HG02852 (cell line): ENCODE results near the gene OSBPL6.
"Not testable (repeated sequence)": the region's sequence is repeated elsewhere in the genome, so short reads cannot be mapped to it uniquely, and the experiment has no call there.

Experiments
- ATAC-seq: cut with Tn5 transposase; IDR thresholded peaks from one replicate; pipeline ENCODE4 v1.9.1; 2021; ENCODE audit warnings: mild to moderate bottlenecking, moderate library complexity; ENCODE audit not compliant: unreplicated experiment

Gene OSBPL6

DNA sequence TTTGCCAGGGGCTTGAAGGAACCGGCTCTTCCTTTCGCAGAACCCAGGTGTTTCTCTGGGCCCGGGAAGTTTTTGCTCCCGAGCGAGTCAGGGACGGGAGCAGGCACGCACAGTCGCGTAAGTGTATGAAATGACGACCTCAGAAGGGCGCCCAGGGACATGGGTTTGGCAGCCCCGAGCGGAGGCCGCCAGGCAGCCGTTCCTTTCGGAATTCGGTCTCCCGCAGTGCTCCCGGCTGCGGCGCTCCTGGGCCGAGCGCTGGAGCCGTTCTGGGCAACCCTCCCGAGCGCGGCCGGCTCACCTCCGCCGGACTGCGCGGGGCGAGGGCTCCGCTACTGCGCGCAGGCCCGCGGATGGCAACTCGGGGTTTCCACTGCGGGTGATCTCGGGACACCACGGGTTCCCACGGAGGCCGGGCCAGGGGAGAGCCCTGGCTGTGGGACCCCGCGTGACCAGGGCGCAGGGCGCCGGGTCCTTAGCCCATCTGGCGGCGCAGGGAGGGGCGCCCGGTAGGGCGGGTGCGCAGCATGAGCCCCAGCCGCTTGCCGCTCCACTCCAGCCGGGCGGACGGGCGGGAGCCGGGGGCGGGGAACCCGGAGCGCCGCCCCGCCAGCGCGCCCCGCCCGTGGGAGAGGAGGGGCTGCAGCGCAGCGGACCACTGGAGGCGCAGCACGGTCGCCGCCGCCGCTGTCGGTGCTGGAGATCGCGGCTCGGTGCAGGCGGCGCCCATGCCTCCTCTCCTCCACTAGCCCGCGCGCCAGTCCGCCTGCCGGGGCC, at the start of gene OSBPL6:
Gene OSBPL6, plus strand, starts transcription at position 690 of the 777 bp plus-strand sequence. CDS start 111,673 bp downstream, outside the sequence.
- peak; percentile 91 for ATAC-seq

DNA sequence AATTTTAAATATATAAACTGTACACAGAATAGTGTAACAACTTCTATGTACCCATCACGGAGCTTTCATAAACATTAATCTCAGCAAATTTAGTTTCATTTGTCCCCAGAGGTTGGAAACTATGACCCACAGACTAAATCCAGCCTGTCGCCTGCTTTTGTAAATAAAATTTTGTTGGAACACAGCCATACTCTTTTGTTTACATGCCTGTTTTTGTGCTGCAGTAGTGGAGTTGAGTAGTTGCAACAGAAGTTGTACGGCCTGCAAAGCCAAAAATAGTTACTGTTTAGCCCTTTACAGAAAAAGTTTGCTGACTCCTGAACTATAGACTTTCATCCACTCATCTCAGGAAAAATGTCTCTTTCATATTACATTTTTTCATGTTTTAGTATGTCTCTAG, 42.3 kb upstream of the OSBPL6 start:
- ATAC-seq, result no peak

DNA sequence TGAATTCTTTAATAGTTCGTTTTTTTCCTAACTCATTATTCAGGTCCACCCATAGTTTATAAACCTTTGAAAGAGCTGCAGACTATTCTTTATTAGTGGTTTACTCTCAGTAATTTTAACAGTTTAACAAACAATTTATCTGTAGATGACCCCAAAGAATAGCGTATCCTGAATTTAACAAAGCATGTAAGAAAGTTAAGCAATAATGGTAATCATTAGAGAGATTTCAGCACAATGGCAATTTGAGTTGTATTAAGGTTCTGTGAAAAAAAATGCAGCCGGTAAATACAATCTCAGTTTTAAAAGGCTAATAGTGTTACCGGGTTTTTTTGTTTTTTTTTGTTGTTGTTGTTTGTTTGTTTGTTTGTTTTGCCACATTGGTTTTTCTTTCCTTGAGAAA, 41.8 kb upstream of the OSBPL6 start:
- ATAC-seq, result no peak

DNA sequence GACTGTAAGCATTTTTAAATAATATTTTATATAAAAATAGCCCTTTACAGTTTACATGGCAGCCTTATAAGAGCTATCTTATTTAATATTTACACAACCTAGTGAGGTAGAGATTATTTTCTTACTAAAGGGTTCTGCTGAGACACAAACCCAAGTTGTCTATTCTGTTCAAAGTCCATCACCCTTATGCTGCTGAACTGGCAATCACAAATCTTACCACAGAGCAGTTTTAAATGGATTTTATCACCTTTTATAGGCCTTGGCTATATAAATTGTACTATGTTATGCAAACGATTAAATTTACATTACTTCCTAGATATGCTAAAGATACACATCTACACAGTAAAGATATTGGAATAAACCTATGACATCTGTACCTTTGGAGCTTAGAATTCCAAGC, 41.3 kb upstream of the OSBPL6 start:
- ATAC-seq, result no peak

DNA sequence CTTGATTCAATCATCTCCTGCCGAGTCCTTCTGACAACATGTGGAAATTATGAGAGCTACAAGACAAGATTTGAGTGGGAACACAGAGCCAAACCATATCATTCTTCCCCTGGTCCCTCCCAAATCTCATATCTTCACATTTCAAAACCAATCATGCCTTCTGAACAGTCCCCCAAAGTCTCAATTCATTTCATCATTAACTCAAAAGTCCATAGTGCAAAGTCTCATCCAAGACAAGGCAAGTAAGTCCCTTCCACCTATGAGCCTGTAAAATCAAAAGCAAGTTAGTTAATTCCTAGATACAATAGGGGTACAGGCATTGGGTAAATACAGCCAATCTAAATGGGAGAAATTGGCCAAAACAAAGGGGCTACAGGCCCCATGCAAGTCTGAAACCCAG, 40.4 kb upstream of the OSBPL6 start:
- not testable (repeated sequence) for ATAC-seq

DNA sequence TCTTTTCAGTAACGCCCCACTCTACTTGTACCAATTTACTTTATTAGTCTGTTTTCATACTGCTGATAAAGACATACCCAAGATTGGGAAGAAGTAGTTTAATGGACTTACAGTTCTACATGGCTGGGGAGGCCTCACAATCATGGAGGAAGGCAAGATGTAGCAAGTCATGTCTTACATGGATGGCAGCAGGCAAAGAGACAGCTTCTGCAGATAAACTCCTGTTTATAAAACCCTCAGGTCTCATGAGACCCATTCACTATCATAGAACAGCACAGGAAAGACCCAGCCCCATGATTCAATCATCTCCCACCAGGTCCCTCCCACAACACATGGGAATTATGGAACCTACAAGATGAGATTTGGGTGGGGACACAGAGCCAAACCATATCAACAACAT, 38.8 kb upstream of the OSBPL6 start:
- no peak for ATAC-seq

DNA sequence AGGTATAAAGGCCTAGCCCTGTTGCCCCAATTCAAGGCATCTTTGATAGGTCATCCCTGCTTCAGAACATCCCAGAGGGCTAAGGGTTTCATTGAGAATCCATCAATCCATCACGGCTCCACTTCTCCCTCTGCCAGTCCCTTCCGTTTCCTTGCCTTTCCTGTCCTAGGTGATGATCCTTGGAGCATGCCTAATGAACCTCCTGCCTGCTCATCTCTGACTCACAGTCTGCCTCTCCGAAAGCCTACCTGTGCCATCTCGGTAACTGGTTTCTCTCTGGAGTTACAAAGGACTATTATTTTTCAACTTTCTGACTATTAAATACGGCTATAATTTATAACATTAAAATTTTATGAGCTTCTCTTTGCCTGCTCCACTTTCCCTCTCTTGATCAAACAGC, 36.7 kb upstream of the OSBPL6 start:
- ATAC-seq, result no peak

DNA sequence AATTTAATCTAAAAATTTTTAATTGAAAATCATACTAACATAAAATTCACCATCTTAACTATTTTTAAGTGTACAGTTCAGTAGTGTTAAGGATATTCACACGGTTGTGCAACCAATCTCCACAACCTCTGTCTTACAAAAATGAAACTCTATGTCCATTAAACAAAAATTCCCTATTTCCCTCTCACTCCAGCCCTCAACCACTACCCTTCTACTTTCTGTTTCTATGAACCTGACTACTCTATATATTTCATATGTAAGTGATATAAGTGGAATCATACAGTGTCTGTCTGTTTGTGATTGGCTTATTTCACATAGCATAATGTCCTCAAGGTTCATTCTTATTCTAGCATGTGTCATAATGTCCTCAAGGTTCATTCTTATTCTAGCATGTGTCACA, 34.3 kb upstream of the OSBPL6 start:
- ATAC-seq, result no peak

DNA sequence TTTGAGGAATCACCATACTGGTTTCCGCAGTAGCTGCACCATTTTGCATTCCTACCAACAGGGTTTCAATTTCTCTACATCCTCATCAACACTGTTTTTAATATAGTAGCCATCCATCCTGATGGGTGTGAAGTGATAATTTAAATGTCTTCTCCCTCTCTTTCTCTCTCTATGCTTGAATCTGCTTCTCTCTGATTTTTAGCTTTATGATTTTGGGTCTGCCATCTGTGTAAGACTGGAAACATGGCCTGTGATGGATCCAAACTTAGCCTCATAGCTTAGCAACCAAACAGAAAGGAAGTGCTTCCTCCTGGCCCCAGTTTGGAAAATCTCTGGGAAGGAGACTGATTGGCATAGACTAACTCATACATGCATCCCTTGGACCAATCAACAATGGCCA, 33.7 kb upstream of the OSBPL6 start:
- no peak for ATAC-seq

DNA sequence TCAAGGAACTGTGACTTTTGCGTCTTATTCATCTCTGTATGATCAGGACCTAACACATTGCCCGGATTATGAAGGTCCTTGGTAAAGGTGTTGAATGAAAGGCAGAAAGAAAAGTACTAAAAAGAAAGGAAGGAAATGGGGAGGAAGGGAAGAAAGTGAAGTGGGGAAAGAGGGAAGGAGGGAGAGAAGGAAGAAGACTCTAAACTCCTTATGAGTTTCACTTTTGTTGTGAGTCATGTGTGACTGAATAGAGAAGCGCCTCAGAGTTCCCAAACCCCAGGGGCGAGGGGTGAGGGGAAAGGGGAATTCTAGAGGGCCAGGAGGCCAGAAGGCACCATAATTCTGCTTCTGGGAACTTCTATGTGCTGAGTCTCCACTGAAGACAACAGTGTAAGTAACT, 30.9 kb upstream of the OSBPL6 start:
- no peak for ATAC-seq

DNA sequence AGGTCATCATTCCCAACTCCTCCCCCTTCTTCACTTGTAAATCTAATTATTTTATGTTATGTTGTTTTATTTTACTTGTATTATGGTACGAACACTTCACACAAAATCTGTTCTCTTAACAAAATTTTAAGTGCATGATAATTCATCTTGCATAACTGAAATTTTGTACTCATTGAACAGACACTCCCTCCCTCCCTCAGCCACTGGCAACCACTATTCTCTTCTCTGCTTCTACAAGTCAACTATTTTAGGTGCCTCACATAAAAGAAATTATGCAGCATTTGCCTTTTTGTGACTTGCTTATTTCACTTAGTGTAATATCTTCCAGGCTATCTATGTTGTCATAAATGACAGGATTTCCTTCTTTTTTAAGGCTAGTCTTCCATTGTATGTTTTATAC, 30.4 kb upstream of the OSBPL6 start:
- ATAC-seq, result no peak

DNA sequence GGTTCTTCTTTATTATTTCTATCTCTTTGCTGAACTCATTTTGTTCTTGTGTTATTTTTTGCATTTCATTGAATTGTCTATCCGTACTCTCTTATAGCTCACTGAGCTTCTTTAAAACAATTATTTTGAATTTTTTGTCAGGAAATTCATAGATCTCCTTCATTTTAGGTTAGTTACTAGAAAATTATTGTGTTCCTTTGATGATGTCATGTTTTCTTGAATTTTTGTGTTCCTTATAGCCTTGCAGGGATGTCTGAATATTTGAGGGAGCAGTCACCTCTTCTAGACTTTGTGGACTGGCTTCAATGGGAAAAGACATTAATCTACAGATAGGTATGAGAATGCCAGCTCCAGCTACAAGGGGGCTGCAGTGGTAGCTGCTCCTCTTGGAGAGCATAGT, 20.7 kb upstream of the OSBPL6 start:
- no peak for ATAC-seq

DNA sequence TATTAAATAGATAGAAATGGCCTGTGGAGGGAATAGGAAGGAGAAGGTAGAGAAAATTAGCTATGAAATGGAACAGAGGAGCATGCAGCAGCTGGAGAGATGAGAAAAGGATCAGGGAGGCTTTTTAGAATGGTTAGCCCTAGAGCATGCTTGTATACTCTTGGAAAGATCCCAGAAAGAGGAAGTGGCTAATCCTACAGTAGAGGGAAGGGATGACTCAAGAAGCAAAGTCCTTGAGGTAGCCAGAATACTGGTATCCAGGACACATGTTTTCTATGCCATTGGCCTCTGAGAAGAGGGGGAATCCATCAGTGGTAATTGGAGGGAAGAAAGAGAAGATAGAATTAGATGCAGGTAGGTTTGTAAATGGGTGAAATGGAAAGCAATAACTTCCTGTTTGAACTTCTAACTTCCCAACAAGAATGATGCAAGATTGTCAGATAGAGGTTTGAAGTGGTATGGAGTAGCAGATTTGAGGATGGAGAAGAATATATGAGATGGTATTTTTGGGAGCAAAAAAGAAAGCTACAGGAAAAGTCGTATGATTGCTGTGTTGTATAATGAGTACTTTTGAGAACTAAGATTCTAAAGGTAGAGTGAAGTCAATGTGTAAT, 17.1 kb upstream of the OSBPL6 start:
- ATAC-seq, result no peak

DNA sequence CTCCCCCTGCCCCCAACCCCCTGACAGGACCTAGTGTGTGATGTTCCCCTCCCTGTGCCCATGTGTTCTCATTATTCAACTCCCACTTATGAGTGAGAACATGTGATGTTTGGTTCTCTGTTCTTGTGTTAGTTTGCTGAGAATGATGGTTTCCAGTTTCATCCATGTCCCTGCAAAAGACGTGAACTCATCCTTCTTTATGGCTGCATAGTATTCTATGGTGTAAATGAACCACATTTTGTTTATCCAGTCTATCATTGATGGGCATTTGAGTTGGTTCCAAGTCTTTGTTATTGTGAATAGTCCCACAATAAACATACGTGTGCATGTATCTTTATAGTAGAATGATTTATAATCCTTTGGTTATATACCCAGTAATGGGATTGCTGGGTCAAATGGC, 13.7 kb upstream of the OSBPL6 start:
- ATAC-seq, result not testable (repeated sequence)

DNA sequence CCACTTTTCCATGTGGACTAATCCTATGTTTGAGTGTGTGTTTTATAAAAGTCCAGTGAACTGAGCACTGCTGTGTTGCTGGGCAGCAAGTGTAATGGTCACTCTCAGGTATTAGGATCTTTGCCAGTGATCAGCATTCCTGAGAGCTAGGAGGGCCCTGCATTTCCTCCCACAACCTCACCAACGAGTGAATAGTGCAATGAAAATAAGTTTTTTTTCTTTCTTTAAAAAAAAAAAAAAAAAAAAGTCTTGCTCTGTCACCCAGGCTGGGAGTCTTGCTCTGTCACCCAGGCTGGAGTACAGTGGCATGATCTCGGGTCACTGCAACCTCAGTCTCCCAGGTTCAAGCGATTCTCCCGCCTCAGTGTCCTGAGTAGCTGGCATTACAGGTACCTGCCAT, 6.5 kb upstream of the OSBPL6 start:
- ATAC-seq, result no peak

DNA sequence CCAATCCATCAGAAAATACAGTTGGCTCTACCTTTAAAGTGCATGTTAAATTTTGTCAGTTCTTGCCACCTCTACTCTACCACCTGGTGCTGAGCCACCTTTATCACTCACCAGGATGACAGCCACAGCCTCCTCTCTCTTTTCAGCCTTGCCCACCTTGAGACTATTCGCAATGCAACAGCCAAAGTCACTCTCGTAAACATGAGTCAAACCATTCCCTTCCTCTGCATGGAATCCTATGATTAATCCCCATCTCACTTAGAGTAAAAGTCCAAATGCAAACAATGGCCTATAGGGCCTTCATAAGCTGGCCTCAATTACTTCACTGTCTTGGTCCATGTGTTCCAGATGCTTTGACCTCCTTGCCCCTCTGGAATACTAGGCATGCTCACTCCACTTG, 5.8 kb upstream of the OSBPL6 start:
- ATAC-seq, result no peak

DNA sequence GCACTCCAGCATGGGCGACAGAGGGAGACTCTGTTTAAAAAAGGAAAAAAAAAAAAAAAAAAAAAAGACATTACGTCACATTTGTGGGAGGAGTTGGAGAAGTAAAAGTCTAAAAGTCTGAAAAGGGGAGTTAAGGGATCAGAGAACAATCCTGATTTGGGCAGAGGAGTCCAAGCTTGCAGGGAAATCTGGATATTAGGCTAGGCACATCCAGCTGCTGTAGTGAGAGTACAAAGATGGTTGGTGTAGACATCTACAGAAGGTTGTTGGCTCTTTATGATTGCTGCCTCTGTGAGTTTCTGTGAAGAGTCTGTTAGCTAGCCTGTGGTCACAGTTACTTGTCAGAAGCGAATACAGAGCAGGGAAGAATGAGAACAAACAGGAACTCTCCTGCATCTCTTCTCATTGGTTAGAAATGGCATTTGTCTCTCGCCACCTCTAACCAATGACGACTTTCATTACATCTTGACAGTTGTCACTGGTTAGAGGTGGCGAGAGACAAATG, 3.3 kb upstream of the OSBPL6 start:
- ATAC-seq, result no peak

DNA sequence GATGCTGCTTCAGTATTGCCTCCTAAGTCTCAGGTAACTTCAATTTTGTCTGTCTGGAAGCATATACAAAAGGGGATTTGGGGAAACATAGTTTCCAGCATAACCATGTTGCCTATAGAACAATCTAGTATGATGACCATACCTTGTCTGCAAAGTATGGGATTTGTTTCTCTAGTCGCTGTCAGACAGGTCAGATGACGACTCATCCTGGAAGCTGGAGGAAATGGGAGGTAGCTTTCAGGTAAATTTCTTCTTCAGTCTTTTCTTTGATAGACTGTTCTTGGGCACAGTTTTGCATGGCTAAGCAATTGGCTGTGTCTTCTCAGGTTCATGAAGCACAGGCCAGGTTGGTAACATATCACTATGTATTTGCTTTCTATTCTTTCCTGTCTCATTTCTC, 2.8 kb upstream of the OSBPL6 start:
- no peak for ATAC-seq

DNA sequence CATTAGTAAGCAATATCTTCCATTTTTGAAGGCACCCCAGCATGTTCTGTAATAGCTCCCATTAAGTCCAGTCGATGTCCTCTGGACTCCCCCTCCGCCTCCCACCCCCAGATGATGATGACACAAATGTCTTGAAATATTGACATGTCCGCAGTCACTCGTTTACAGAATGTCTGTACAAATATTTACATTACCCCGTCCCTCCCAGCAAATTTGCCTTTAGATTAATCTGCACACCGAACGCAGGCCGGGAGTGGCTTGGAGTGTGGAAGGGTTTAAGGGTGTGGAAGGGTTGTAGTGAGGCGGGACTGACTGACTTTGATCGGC, 853 bp upstream of the OSBPL6 start:
- no peak for ATAC-seq

DNA sequence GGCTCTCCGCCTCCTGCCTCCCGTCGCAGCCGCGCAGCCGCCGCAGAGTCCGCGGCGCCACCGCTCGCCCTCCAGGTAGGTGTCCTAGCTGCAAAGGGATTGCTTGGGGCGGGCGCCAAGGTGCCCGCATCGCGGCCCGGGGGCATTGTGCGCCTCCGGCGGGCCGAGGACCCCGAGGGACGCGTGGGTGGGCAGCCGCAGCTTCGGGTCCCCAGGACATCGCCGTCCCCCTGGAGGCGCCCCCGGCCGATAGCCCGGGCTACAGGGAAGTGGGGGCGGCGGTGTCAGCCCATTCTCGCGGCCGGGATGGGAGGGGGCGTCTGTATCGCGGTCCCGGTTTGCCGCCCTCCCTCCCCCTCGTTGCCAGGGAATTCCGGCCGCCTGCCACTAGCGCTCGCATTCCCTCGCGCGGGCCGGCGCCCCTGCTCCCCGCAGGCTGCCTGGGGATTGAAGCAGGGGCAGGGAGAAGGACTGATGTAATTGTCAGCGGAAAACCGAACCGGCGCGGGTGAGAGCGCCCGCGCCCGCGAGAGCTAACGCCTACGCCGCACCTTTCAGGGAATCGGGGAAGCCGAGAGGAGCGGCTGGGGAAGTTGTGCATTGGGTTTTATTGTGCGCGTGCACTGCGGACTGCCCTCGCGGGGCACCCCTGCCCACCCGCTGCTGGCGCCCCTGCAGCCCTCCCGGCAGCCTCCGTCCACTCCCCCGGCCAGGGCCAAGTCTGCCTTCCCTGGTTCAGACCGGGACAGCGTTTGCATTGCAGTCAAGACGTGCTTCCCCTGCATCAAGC, 483 bp downstream of the OSBPL6 start:
- peak; percentile 25 for ATAC-seq

DNA sequence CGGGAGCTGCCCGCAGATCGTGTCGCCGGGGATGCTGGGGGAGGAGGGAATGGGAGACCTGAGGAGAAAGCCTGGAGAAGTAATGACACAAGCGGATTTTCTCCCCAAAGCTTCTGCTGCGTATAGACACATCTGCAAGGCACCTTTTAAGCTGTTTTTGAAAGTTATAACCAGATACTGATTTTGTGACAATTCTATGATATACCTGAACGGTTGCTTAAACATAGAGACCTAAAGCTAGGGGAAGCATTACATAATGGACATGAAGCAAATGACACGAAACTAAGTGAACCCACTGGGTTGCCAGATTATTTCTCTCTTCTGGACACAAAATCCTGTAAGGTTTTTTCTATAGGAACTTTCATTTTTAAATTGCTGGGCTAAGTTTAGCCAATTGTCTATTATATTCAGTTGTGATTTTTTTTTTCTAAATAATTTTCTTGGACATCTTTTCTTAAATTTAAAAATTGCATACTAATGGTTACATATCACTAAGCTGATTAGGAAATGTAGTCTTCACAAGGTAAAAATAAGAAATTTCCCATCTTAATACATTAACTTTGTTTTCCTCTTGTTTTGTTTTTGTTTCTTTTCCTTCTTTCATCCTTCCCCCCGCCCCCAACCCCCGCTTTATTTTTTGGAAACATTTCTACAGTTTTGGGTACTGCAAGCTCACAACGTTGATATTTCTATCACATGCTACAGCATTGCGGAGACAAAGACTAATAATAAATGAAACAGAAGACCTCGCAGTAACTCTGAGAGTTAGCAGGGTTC, 1.3 kb downstream of the OSBPL6 start:
- no peak for ATAC-seq
